Omental fat pad (tissue), 4 donors: ENCODE results near the gene IL17RC. TPM values are rescaled to one million over a fixed set of nuclear protein-coding genes. Genes with fewer than 3 reads are reported as not detected.
A peak's percentile ranks its signal among the peaks of the same experiment; 100 is the strongest.
"Not testable (repeated sequence)": the region's sequence is repeated elsewhere in the genome, so short reads cannot be mapped to it uniquely, and the experiment has no call there.

Experiments used
- ATAC-seq: fragments of 150-250 bp; one replicate; pipeline ENCODE4 v1.9.1; 2016; ENCODE audit warnings: mild to moderate bottlenecking, moderate library complexity; ENCODE audit not compliant: low FRiP score
- DNase-seq: peaks from one replicate; pipeline ENCODE4 v3.0.0-alpha.2; 2019; ENCODE audit warnings: low spot score
- total RNA-seq, 4 donors: library from RNA; depleted of rRNA; stranded (reverse); fragments of >200 nt; gene quantifications; one replicate each; pipeline ENCODE4 v1.1.0, GENCODE V29; 2016
- TF ChIP-seq, protein P1 (sequence below), 3 donors: fragments of 450-650 bp; IDR thresholded peaks; one replicate each; pipeline ENCODE4 v1.5.1; 2016 to 2017; ENCODE audit warnings: antibody characterized with exemption in 3 of 3, mild to moderate bottlenecking in 3 of 3, moderate library complexity in 2 of 3

Gene IL17RC
- total RNA-seq, result 10 to 100 TPM; 53.4 to 97.6 (median 58.2) TPM

GRCh38 chr3:9916734-9917680, at the start of gene IL17RC:
IL17RC (plus strand) TSS chr3:9917098; CDS start chr3:9917316, 218 bp downstream.
- TF ChIP-seq, protein P1, sequence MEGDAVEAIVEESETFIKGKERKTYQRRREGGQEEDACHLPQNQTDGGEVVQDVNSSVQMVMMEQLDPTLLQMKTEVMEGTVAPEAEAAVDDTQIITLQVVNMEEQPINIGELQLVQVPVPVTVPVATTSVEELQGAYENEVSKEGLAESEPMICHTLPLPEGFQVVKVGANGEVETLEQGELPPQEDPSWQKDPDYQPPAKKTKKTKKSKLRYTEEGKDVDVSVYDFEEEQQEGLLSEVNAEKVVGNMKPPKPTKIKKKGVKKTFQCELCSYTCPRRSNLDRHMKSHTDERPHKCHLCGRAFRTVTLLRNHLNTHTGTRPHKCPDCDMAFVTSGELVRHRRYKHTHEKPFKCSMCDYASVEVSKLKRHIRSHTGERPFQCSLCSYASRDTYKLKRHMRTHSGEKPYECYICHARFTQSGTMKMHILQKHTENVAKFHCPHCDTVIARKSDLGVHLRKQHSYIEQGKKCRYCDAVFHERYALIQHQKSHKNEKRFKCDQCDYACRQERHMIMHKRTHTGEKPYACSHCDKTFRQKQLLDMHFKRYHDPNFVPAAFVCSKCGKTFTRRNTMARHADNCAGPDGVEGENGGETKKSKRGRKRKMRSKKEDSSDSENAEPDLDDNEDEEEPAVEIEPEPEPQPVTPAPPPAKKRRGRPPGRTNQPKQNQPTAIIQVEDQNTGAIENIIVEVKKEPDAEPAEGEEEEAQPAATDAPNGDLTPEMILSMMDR (IDR thresholded peaks at IDR 0.05), result no peak
- DNase-seq (peak; percentile 56), ATAC-seq (peak; percentile 95)

DNA sequence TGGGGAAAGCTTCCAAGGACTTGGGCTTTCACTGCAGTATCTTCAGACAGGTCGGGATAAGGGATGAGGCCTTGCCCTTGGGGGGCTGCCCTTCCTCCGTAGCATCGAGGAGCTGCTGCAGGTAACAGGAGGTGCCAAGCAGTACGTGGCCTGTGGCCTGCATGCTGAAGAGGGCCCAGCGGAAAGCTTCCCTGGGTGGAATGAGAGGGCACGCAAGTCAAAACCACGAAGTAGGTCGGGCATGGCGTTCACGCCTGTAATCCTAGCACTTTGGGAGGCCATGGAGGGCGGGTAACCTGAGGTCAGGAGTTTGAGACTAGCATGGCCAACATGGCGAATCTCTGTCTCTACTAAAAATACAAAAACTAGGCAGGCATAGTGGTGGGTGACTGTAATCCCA, 49.8 kb upstream of the IL17RC start:
- TF ChIP-seq, protein P1 (IDR thresholded peaks at IDR 0.05), result no peak
- ATAC-seq (no peak), DNase-seq (no peak)

GRCh38 chr3:9869955-9870354, 46.9 kb upstream of the IL17RC start:
- DNase-seq, result no peak
- TF ChIP-seq, protein P1 (IDR thresholded peaks at IDR 0.05), result no peak
- ATAC-seq, result no peak

DNA sequence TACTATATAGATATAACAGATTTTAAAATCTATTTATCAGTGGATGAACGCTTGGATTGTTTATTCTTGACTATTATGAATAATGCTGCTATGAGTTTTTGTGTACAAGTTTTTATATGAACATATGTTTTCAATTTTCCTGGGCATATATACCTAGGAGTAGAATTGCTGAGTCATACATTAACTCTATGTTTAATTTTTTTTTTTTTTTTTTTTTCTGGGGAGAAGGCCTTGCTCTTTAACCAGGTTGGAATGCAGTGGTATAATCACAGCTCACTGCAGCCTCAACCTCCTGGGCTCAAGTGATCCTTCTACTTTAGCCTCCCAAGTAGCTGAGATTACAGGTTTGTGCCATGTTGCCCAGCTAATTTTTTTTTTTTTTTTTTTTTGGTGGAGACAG, 45.9 kb upstream of the IL17RC start:
- TF ChIP-seq, protein P1 (IDR thresholded peaks at IDR 0.05), result no peak

GRCh38 chr3:9872067-9872466, 44.8 kb upstream of the IL17RC start:
- ATAC-seq, DNase-seq: not testable (repeated sequence)

More for the DNA sequence above, 45.9 kb upstream of the IL17RC start:
- no peak for DNase-seq
- ATAC-seq, result no peak

GRCh38 chr3:9875448-9875847, 41.5 kb upstream of the IL17RC start:
- no peak for DNase-seq
- no peak for ATAC-seq
- TF ChIP-seq, protein P1 (IDR thresholded peaks at IDR 0.05), result no peak

GRCh38 chr3:9876255-9876654, 40.6 kb upstream of the IL17RC start:
- not testable (repeated sequence) for DNase-seq, ATAC-seq

DNA sequence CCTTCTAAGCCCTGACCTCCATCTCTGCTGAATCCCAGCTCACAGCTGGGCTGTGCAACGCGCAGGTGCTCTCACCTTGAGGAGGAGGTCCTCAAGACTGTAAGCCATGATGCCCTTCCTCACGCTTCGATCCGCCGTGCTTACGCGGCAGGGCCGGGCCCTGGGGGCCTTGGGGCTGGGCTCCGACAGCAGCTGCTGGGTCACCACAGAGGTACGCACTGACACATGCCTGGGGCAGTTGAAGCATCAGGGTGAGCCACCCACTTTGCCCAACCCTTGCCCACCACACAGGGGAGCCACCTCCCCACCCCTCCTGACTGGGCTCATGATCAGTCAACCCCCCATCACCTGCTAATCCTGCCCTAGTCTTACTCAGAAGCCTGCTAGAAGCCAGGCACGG, 39.9 kb upstream of the IL17RC start:
- ATAC-seq, result no peak
- no peak for DNase-seq
- TF ChIP-seq, protein P1 (IDR thresholded peaks at IDR 0.05), result no peak
